ENCODE measurements around the gene TAS2R4. TPM values are rescaled to one million over a fixed set of nuclear protein-coding genes. Genes with fewer than 3 reads are reported as not detected.
A peak's percentile ranks its signal among the peaks of the same experiment; 100 is the strongest.

The TAS2R4 gene
- total and polyA plus RNA-seq, 2 of the 8 experiments (the other 6 are each of a cell fraction or from before 2014, with no cell fraction given): 0.88 to 1.3 TPM

DNA sequence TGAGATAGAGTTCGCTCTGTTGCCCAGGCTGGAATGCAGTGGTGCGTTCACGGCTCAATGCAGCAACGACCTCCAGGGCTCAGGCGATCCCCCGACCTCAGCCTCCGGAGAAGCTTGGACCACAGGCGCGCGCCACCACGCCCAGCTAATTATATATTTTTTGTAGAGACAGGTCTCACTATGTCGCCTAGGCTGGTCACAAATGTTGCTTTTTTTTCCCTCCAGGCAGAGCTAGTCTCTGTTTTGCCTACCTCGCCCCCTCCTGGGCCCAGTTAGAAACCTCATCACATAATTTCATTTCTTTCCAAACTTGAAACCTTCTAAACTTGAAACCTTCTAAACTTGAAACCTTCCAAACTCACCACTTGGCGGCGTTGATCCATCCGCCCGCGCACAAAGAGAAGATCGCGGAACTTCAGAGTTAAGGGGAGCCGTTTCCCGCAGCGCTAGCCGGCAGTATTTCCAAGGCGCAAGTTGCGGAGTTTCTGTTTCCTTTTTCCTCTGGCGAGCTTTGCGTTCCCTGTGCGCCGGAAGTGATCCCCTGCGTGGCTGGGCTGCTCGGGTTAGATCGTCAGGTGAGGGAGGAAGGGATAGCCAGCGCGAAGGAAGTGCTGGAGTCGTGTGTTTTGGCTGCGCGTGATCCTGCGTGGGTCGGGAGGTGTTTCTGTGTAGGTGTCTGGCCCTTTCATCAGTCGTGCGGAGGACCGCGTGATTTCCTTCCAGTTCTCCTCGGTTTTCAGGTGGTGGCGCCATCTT is 38.5 kb upstream of the TAS2R4 start, which contains the start of gene SSBP1 (continued):
- TF ChIP-seq POU5F1 (IDR thresholded peaks at IDR 0.05; ENCODE audit: low read depth, low read length) (no peak), JUND (IDR thresholded peaks at IDR 0.05; ENCODE audit: low read length) (peak; percentile 68), JUN (IDR thresholded peaks at IDR 0.05; ENCODE audit: low read depth, low read length) (no peak), KDM4A (IDR thresholded peaks at IDR 0.05; ENCODE audit: low read depth, low read length, severe bottlenecking) (peak; percentile 68), SP1 (IDR thresholded peaks at IDR 0.05; ENCODE audit: low read depth, low read length) (peak; percentile 86), CEBPB (IDR thresholded peaks at IDR 0.05; ENCODE audit: low read depth, low read length) (no peak), GABPA (IDR thresholded peaks at IDR 0.05; ENCODE audit: borderline replicate concordance, insufficient read depth, low read length) (peak; percentile 98)
